ENCODE measurements around the gene COL1A1. TPM values are rescaled to one million over a fixed set of nuclear protein-coding genes. Genes with fewer than 3 reads are reported as not detected.

Gene COL1A1
- polyA plus RNA-seq, 4 donors, result 462 to 7,291 (median 934) TPM

DNA sequence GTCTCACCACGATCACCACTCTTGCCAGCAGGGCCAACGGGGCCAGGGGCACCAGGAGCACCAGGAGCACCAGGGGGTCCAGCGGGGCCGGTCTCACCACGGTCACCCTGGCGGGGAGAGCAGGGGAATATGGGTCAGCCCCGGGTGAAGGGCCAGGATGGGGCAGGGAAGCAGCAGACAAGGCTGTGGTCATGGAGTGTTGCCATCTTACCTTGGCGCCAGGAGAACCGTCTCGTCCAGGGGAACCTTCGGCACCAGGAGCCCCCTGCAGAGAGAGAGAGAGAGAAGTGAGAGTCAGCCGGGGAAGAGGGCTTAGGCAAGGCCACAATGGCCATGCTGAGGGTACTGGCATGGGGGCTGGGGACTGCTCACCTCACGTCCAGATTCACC is 12.9 kb downstream of the COL1A1 start:
- DNase-seq (ENCODE audit: low read depth in 4 of 4, low spot score in 3 of 4), result no peak

DNA sequence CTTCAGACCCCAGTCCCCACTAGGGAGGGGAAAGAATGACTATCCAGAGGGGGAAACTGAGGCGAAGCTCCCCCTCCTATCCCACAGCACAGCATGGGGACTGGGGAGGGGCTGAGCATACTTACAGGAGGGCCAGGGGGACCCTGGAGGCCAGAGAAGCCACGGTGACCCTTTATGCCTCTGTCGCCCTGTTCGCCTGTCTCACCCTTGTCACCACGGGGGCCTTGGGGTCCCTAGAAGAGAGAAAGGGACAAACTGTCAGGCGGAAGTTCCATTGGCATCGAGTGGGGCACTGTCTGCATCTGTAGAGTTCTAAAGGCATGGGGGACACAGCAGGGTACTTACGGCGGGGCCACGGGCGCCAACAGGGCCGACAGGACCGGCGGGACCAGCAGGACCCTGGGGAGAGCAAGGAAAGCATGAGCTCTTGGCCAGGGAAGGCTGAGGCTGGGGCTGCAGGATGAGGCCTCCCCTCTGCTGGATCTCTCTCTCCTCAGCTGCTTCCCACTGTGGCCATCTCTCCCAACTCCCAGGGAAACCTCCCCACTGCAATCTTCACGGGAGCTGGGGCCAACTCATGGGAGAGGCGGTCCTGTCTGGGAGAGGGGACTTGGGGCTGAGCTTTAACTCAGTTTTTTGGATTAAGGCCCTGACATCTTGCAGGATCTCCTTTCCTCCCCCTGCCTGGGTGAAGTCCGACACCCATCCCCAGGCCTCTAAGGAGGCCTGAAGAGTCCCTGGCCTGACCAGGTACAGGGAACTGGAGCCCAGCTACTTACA is 13.5 kb downstream of the COL1A1 start:
- no peak for DNase-seq (ENCODE audit: low read depth in 4 of 4, low spot score in 3 of 4)

DNA sequence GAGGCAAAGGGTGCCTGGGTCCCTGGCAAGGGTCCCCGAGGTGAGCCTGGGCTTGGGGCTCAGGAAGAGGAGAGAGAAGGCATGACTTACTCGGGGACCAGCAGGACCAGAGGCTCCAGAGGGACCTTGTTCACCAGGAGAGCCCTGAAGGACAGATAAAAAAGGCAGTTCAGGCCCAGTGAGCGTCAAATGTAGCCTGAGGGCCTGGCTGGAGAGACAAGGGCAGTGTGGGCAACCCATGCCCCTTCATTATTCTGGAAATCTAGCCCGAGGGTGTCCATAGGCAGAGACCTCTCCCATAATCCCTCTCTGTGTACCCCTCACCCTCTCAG is 14.1 kb downstream of the COL1A1 start:
- no peak for DNase-seq (ENCODE audit: low read depth in 4 of 4, low spot score in 3 of 4)

DNA sequence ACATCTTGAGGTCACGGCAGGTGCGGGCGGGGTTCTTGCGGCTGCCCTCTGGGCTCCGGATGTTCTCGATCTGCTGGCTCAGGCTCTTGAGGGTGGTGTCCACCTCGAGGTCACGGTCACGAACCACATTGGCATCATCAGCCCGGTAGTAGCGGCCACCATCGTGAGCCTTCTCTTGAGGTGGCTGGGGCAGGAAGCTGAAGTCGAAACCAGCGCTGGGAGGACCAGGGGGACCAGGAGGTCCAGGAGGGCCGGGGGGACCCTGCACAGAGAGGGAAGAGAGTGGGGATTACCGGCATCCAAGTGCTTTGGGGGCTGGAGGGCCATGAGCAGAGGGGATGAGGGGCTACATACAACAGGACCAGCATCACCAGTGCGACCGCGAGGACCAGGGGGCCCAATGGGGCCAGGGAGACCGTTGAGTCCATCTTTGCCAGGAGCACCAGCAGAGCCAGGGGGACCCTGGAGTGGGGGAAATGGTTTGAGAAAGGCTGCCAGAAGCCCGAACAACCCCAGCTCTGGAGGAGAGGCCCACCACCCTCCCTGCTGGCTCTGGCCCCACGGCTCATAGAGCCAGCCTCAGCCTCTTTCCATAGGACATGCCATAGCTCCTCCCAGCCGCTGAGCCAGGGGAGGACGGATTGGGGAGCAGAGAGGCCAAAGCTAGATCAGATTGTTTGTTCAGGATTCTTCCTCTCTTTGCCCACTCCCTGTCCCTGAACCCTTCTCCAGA is 14.6 kb downstream of the COL1A1 start:
- DNase-seq (ENCODE audit: low read depth in 4 of 4, low spot score in 3 of 4), result no peak

DNA sequence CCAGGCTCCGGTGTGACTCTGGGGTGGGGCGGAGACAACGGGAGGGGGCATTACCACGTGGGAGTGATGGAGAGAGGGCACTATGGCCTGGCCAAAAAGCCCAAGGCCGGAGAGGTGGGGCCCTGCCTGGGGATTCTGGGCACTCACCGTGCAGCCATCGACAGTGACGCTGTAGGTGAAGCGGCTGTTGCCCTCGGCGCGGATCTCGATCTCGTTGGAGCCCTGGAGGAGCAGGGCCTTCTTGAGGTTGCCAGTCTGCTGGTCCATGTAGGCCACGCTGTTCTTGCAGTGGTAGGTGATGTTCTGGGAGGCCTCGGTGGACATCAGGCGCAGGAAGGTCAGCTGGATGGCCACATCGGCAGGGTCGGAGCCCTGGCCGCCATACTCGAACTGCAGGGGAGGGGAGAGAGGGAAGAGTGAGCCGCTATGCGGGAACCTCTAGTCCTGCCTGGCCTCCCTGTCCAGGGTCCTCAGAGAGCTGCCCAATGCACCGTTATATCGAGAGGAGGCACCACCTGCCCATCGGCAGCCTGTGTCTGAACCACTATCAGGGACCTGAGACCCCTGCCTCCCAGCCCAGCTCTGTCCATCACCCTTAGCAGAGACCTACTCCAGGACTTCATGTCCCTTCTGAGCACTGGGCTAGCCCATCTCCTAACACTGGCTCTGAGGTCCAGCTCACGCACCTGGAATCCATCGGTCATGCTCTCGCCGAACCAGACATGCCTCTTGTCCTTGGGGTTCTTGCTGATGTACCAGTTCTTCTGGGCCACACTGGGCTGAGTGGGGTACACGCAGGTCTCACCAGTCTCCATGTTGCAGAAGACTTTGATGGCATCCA is 15.6 kb downstream of the COL1A1 start:
- DNase-seq (ENCODE audit: low read depth in 4 of 4, low spot score in 3 of 4), result no peak

DNA sequence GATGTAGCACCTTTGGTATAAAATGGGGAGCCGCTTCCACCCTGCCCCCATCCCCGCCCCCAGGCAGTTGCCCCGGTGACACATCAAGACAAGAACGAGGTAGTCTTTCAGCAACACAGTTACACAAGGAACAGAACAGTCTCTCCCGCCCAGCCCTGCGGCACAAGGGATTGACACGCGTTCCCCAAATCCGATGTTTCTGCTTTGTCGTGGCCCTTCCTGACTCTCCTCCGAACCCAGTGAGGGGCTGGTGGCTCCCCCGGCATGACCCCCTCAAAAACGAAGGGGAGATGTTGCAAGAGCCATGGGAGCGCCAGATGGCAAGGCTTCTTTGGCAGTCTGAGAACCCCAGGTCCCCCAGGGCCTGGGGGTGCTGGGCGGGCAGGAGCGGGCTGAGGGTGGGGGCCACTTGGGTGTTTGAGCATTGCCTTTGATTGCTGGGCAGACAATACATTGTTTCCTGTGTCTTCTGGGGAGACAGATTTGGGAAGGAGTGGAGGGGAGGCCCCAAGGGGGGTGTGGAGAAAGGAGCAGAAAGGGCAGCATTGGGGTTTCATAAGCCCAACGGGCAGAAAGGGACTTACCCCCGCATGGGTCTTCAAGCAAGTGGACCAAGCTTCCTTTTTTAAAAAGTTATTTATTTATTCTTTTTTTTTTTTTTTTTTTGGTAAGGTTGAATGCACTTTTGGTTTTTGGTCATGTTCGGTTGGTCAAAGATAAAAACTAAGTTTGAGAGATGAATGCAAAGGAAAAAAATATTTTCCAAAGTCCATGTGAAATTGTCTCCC is 16.6 kb downstream of the COL1A1 start:
- DNase-seq (ENCODE audit: low read depth in 4 of 4, low spot score in 3 of 4), result no peak

DNA sequence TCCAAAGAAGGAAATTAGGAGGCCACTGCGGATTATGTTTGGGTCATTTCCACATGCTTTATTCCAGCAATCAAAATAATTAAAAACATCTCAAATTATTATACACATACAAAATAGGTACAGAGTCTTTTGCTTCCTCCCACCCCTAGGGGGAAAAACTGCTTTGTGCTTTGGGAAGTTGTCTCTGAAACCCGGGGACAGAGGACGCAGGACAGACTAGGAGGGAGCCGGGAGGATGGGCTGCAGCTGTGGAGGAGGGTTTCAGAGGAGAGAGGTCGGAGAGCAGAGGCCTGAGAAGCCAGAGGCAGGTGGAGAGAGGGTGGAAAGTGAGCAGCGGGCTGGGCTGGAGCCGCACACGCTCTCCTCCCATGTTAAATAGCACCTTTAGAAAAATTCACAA is 17.4 kb downstream of the COL1A1 start:
- no peak for DNase-seq (ENCODE audit: low read depth in 4 of 4, low spot score in 3 of 4)

DNA sequence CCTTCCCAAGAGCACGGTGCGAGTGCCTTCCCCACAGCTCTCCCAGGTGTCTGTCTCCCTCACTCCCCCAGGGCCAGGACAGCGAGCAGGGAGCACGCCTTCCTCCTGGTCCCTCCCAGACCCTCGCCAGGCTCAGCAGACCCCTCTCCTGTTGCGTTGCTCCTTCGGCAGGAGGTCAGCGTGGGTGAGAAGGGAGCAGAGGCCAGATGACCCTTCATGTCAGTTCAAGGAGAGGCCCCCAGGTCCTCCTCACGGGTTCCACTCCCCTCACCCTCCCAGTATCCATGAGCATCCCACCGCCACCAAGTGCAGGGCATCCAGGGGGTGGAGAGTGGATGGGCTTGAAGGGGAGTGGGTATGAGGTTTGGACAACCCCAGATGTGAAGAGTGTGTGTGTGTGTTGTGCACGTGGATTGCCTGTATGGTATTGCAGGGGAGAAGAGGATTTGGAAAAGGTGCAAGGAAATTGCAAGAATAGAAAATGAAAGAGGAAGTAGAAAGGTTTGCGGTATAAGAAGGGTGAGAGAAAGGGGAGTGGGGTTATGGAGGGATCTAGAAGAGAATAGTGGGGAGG is 17.9 kb downstream of the COL1A1 start:
- no peak for DNase-seq (ENCODE audit: low read depth in 4 of 4, low spot score in 3 of 4)

DNA sequence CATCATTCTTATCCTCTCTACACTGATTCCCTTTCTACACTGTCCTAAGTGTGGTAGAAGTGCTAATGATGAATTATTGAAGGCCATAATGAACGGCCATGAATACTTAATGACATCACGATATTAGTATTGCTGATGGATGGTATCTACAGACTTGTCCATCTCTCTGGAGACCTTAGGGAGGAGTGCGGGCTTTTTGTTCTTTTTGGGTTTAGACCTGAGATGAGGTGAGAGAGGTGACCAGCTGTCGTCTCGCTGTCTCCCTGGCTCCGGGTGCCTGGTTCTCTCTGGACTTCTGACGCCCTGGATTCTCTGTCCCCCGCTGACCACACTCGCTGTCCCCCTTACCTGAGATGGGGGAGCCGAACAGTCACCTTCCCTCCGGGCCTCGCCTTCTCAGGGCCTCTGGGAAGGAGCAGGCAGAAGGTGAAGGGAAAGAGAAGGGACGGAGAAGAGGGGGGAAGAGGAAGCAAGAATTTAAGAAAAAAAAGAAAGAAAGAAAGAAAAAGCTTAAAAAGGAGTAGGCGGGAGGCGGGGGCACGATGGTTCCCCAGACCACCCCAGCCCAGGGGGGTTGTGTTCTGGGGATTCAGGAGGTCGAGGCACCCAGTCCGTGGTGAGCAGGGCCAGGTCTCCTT is 18.5 kb downstream of the COL1A1 start:
- no peak for DNase-seq (ENCODE audit: low read depth in 4 of 4, low spot score in 3 of 4)

DNA sequence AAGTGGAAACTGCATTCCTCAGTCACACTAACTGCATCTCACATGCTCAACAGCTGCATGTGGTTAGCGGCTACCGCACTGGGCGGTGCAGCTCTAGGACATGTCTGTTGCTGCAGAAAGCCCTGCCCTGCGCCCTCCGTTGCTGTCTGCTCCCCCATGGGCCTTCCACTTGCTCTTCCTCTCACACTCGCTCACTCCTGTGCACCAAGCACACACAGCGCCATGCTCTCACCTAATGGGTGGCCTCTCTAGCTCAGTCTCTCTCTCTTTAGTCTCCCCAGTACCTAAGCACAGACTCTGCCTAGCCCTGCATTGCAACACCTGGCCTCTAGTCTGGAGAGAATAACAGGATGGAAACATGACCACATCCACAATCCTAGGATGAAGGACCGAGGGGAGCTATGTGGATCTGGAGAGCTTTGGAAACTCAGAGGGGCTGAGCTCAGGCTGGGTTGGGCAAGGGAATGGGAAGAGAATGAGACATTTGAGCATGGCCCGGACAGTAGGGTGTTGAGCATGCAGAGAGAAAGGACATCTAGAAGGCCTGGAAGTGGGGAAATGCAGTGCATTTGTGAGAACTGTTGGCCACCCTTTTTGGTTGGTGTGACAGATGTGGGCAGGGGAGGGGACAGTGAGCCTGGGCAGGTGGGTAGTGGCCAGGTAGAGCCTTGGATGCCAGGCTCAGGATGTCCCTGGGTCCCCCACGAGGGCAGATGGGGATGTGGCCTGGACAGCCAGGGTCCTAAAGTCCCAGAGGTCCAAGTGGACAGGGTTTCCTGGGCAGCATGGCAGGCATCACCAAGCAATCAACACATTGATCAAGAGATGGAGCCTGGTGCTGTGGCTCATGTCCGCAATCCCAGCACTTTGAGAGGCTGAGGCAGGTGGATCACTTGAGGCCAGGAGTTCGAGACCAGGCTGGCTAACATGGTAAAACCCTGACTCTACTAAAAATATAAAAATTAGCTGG is 19.6 kb downstream of the COL1A1 start:
- DNase-seq (ENCODE audit: low read depth in 4 of 4, low spot score in 3 of 4), result no peak

DNA sequence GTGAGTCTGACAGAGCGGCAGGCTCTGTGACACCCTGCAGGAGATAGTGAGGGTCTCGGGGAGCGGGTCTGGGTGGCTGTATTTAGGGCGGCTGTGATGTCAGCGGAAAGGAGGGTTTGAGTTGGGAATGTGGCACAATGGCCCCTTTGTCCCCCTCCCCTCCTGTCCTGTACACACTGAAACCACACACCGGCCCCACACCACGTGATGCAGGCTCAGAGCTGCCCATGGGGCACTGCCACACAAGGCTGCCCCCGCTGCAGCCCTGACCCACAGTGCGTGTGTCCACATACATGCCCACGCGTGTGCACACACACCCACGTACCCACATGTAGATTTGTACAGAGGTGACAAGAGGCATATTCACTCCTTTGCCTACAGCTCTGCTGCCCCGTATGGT is 20.3 kb downstream of the COL1A1 start:
- no peak for DNase-seq (ENCODE audit: low read depth in 4 of 4, low spot score in 3 of 4)

DNA sequence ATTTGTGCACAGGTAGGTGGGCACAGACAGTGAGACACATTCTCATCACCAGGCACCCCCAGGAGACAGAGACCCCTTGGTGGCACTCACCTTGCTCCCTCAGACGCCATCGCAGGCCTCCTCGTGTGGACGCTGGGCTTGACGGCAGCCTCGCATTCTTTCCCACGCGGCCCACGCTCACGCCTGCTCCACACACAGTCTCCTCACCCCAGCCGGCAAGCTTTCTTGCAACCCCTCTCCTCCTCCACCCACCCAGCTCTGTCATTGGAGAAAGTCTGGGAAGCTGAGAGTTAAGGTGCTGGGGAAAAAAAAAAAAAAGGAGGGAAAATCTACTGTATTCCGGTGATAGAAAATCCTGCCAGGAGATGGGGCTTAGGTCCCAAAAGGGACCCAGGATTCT is 20.8 kb downstream of the COL1A1 start:
- no peak for DNase-seq (ENCODE audit: low read depth in 4 of 4, low spot score in 3 of 4)

DNA sequence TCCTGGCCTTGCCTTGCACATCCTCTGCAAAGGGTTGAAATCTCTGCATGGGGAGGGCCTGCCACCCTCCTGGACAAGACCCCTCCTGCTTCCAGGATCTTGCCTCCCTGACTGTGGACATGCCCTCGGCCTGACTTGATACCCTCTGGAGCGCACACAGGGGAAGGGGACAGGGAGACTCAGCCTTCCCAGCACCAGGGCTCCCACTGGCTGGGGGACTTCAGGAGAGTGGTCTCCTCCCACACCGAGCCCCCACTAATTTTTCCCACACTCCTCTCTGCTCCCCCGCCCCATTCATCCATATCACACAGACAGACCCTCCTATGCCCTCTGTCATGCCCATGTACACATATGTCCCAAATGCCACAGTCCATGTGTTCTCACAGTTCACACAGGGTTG is 21.3 kb downstream of the COL1A1 start:
- DNase-seq (ENCODE audit: low read depth in 4 of 4, low spot score in 3 of 4), result no peak

DNA sequence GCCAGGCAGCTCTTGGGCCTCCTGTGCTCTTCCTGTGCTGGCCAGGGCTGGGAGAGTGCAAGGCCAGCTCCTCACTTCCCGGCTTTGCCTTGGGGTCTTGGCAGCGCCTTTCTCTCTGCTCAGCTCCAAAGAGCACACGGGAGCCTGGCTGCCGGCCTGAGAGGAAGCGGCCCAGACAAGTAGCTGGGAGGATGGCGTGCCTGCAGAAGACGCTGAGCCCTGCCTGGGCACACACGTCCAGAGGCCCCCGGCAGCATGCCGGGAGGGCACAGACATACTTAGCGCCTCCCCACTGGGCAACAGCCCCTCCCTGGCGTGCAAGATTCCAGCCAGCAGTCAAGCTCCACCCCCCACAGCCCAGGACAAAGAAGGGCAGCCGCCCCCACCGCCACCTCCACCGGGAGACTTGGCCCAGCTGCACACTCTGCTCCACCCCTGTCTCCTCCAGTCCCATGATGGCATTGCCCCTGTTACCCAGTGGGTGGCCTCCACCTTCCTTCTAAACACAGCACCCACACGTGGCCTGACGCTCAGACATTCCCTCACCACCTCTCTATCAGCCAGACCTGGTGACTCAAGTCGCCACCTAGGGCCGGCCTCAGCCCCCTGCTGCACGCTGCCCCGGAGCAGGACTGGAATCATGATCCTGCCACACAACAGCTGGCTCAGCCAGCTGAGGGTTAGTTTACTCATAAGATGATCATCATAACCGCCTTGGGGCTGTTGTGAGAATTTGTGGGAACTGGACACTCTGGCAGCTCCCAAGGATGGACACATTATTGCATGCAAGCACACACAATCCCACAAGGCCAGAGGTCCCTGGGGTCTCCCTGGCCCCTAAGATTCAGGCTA is 23.2 kb downstream of the COL1A1 start:
- DNase-seq (ENCODE audit: low read depth in 4 of 4, low spot score in 3 of 4), result no peak

DNA sequence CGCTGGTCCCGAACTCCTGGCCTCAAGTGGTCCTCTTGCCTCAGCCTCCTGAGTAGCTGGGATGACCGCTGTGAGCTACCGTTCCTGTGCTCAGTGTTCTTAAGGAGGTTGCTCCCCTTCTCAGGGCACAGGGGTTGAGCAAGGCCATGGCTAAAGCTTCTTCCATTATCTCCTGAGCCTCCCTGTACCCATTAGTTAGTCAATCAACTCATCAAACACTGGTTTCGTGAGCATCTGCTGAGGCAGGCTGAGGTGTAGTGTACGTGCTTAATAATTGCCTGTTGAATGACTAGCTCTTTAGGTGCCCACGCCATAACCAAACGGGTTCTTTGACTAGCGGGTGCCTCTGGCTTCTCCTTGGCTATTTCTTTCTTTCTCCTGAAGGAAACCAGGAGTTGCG is 24.0 kb downstream of the COL1A1 start:
- DNase-seq (ENCODE audit: low read depth in 4 of 4, low spot score in 3 of 4), result no peak

DNA sequence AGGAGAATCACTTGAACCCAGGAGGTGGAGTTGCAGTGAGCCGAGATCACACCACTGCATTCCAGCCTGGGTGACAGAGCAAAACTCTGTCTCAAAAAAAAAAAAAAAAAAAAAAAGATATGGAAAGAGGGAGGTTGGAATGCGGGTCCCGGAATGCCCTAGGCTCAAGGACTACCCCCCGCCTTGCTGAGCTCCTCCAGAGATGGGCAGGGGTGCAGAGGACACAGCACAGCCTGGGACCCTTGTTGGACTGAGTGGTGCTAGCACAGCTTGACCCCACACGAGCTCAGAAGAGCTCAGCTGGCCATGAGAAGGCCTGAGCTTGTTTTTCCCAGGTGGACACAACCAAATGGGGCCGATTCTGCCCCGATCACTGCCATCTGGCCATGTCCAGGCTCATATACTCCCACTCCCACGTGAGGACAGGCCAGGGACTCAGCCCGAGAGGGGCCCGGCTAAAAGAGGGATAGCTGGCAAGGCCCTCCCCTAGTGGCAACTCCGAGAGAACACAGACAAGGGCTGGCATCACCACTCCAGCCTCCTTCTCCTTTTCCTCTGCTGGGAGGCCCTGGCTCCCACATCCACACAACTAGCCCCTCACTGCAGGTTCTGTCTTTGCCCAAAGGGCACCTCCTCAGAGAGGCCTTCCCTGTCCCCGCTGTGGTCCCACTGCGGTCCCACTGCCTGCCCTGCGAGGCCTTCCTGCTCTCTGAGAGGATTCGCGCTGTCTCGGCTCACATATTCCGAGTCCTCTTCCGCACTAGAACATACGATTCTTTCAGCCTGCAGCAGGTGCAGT is 24.7 kb downstream of the COL1A1 start:
- no peak for DNase-seq (ENCODE audit: low read depth in 4 of 4, low spot score in 3 of 4)

Data from left renal pelvis (tissue), 4 donors.